ENCODE data around the gene CTPS2.

Gene CTPS2

DNA sequence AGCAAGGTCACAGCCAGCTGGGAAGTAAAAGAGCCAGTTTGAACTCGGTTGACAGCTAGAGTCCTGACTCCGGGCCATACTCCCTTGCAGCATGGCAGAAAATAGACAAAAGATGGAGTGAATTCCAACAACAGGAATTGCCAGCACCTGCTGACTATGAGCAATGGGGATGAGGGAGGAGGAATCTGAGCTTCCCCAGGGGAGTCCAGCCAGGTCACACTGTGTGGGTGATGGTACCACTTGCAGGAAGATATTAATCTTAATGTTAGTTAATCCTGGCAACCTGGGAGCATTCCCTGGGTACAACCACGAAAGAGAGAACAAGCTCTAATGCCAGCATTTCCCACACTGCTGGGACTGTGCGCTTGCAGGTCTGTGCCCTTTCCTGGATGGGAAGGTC lies 110.6 kb downstream of the CTPS2 start:
- Histone ChIP-seq H3K36me3 (no peaks in the 10 kb centered on the region), H3K27ac (no peak overlapping the region), H3K4me1 (no peaks in the 10 kb centered on the region), H3K4me3 (no peak overlapping the region), H3K9me3 (no peaks in the 10 kb centered on the region), H3K27me3 (no peaks in the 10 kb centered on the region)
- TF ChIP-seq, protein P1, sequence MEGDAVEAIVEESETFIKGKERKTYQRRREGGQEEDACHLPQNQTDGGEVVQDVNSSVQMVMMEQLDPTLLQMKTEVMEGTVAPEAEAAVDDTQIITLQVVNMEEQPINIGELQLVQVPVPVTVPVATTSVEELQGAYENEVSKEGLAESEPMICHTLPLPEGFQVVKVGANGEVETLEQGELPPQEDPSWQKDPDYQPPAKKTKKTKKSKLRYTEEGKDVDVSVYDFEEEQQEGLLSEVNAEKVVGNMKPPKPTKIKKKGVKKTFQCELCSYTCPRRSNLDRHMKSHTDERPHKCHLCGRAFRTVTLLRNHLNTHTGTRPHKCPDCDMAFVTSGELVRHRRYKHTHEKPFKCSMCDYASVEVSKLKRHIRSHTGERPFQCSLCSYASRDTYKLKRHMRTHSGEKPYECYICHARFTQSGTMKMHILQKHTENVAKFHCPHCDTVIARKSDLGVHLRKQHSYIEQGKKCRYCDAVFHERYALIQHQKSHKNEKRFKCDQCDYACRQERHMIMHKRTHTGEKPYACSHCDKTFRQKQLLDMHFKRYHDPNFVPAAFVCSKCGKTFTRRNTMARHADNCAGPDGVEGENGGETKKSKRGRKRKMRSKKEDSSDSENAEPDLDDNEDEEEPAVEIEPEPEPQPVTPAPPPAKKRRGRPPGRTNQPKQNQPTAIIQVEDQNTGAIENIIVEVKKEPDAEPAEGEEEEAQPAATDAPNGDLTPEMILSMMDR (IDR thresholded peaks at IDR 0.05), result no peak
- intact Hi-C loops (cut with DNase I; ENCODE audit: low total_unique reads), result no loop called here
- no peak for DNase-seq

GRCh38 chrX:16594490-16594889 lies 118.0 kb downstream of the CTPS2 start:
- no peaks in the 10 kb centered on the region for H3K27me3 ChIP-seq
- no peak overlapping the region for H3K27ac ChIP-seq
- intact Hi-C loops (cut with DNase I; ENCODE audit: low total_unique reads), result no loop called here
- H3K36me3 ChIP-seq, result no peaks in the 10 kb centered on the region
- H3K9me3 ChIP-seq, result no peaks in the 10 kb centered on the region
- H3K4me3 ChIP-seq, result no peak overlapping the region
- no peak for DNase-seq
- H3K4me1 ChIP-seq, result no peaks in the 10 kb centered on the region
- TF ChIP-seq, protein P1 (IDR thresholded peaks at IDR 0.05), result no peak

DNA sequence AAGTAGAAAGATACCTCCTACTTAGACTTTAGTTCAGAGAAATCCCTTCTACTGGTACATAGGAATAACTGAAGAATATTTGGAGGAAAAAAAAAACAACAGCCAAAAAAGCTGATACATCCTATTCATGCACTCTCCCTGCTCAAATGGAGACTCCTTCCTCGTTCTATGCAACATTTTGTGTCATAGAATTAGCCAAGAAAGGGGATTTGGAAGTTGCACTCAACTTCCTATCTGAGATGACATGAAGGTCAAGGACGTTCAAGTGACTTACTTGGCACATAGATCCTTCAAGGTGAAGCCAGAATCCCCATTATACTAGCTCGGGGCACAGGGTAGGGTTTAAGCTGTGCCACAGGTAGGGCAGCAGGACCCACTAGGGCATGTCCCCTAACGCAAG lies 118.7 kb downstream of the CTPS2 start:
- no peak for DNase-seq
- Histone ChIP-seq H3K27me3 (no peaks in the 10 kb centered on the region), H3K4me1 (no peaks in the 10 kb centered on the region), H3K36me3 (no peaks in the 10 kb centered on the region), H3K27ac (no peak overlapping the region), H3K4me3 (no peak overlapping the region), H3K9me3 (no peaks in the 10 kb centered on the region)
- intact Hi-C loops (cut with DNase I; ENCODE audit: low total_unique reads), result no loop called here
- TF ChIP-seq, protein P1 (IDR thresholded peaks at IDR 0.05), result no peak

- intact Hi-C loops (cut with DNase I; ENCODE audit: low total_unique reads), result no loop called here
- no peaks in the 10 kb centered on the region for H3K9me3 ChIP-seq
- no peaks in the 10 kb centered on the region for H3K27me3 ChIP-seq
- H3K4me3 ChIP-seq, result no peak overlapping the region
- no peaks in the 10 kb centered on the region for H3K36me3 ChIP-seq
- H3K4me1 ChIP-seq, result no peaks in the 10 kb centered on the region
- H3K27ac ChIP-seq, result no peak overlapping the region
- TF ChIP-seq, protein P1 (IDR thresholded peaks at IDR 0.05), result no peak
- DNase-seq, result no peak
These were observed 120.2 kb downstream of the CTPS2 start for GRCh38 chrX:16592194-16592770.

DNA sequence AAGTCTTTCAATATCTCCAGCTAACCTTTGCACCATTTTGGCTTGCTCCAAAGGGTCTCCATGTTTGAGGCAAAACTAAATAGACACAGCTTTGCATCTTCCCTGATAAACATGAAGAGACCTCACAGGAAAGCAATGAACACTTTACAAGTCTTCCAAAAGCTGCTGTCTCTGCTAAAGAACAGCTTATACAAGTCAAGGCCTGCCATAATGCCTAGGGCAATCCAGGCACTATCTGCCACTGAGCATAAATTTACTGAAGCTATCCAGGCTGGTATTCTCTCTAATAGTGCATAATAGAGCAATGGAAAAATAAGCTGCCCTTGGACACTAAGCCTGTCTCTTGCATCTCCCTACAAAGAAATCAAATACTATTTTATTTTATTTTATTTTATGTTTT lies 122.6 kb downstream of the CTPS2 start:
- H3K27ac ChIP-seq, result no peak overlapping the region
- intact Hi-C loops (cut with DNase I; ENCODE audit: low total_unique reads), result no loop called here

More for the DNA sequence above, 122.6 kb downstream of the CTPS2 start:
- Histone ChIP-seq H3K9me3 (no peaks in the 10 kb centered on the region), H3K4me1 (no peaks in the 10 kb centered on the region), H3K4me3 (no peak overlapping the region), H3K36me3 (no peaks in the 10 kb centered on the region), H3K27me3 (no peaks in the 10 kb centered on the region)
- TF ChIP-seq, protein P1 (IDR thresholded peaks at IDR 0.05), result no peak
- DNase-seq, result no peak
